Esophagus muscularis mucosa (tissue), 4 donors: ENCODE results near the gene DCDC2C. TPM values are rescaled to one million over a fixed set of nuclear protein-coding genes. Genes with fewer than 3 reads are reported as not detected.

ENCODE experiments used
- DNase-seq: peaks from one replicate; pipeline ENCODE4 v3.0.0-alpha.2; 2017; ENCODE audit errors: extremely low spot score
- H3K27ac ChIP-seq, 4 donors: fragments of 200-600 bp; sonication (generic); replicated peaks in 1 of 4; 1 replicate in 3 of 4; 2 replicates in 1 of 4; pipeline ENCODE4 v1.5.1; 2016 to 2019; ENCODE audit warnings: mild to moderate bottlenecking in 1 of 4
- H3K27me3 ChIP-seq, 4 donors: fragments of 200-600 bp; sonication (generic); one replicate each; pipeline versions ENCODE4 v1.5.1 to v1.6.0; 2016 to 2019
- H3K36me3 ChIP-seq, 4 donors: fragments of 200-600 bp; sonication (generic); one replicate each; pipeline ENCODE4 v1.5.1; 2016 to 2019
- H3K4me1 ChIP-seq, 4 donors: fragments of 200-600 bp; sonication (generic); one replicate each; pipeline ENCODE4 v1.5.1; 2016 to 2019
- H3K4me3 ChIP-seq, 4 donors: fragments of 200-600 bp; sonication (generic); 1 replicate in 2 of 4; 2 replicates in 2 of 4; pipeline ENCODE4 v1.5.1; 2016 to 2019; ENCODE audit warnings: mild to moderate bottlenecking in 4 of 4, moderate library complexity in 1 of 4
- H3K9me3 ChIP-seq, 4 donors: fragments of 200-600 bp; sonication (generic); 1 replicate in 3 of 4; 2 replicates in 1 of 4; pipeline ENCODE4 v1.5.1; 2016 to 2019
- CTCF ChIP-seq, 3 experiments: fragments of 200-600 bp in 2 of 3; fragments of 450-650 bp in 1 of 3; sonication (generic) in 2 of 3; IDR thresholded peaks; one replicate each; pipeline ENCODE4 v1.5.1; 2017 to 2019; ENCODE audit warnings: antibody characterized with exemption in 3 of 3, mild to moderate bottlenecking in 2 of 3, moderate library complexity in 1 of 3
- EP300 ChIP-seq: sonication (generic); formaldehyde crosslinking; IDR thresholded peaks from one replicate; pipeline ENCODE4 v1.6.1; 2017; ENCODE audit warnings: antibody characterized with exemption
- POLR2A ChIP-seq: fragments of 450-650 bp; IDR thresholded peaks from one replicate; pipeline ENCODE4 v1.6.1; 2017; ENCODE audit warnings: antibody characterized with exemption, moderate library complexity, mild to moderate bottlenecking, low read depth
- POLR2AphosphoS5 ChIP-seq, 2 donors: sonication (generic); formaldehyde crosslinking; IDR thresholded peaks; one replicate each; pipeline ENCODE4 v1.6.1; 2017; ENCODE audit warnings: antibody characterized with exemption in 2 of 2
- WGBS: methylation state at CpG from one replicate; pipeline ENCODE4 v1.1.5; 2018; 5-methylcytosine and 5-hydroxymethylcytosine counted together
- intact Hi-C: fragments of 100-400 bp; cut with DNase I; formaldehyde crosslinking; loops from one replicate; pipeline ENCODE4 v1.15.1; 2023
- total RNA-seq, 4 donors: library from RNA; depleted of rRNA; stranded (reverse); fragments of >200 nt; gene quantifications; one replicate each; pipeline versions ENCODE4 v1.1.0 to v1.2.1, GENCODE V29; 2016

Gene DCDC2C
- total RNA-seq, 4 donors from 2014 or later = 0.83 TPM; not detected in 3

- WGBS = 81% methylated on average over 9 of the region's 9 CpGs
- Histone ChIP-seq H3K9me3 (no peaks in the 10 kb centered on the region), H3K27me3 (peaks cover 0 to 13% (median 0%) of the 10 kb centered on the region in 4 donors), H3K4me1 (no peaks in the 10 kb centered on the region), H3K36me3 (no peaks in the 10 kb centered on the region), H3K4me3 (no peak overlapping the region), H3K27ac (no peak overlapping the region)
- intact Hi-C loops = no loop called here
- DNase-seq = peak; percentile 91
- TF ChIP-seq POLR2AphosphoS5 (IDR thresholded peaks at IDR 0.05) (no peak), EP300 (no peak), POLR2A (no peak), CTCF (IDR thresholded peaks at IDR 0.05) (no peak)
Observed at GRCh38 chr2:3672861-3673678, 30.3 kb upstream of the DCDC2C start.

- intact Hi-C loops = no loop called here
- TF ChIP-seq POLR2A (no peak), POLR2AphosphoS5 (IDR thresholded peaks at IDR 0.05) (no peak), EP300 (no peak), CTCF (IDR thresholded peaks at IDR 0.05) (no peak)
- H3K4me3 ChIP-seq = no peak overlapping the region
- no peaks in the 10 kb centered on the region for H3K9me3 ChIP-seq
- peaks cover 0 to 12% (median 0%) of the 10 kb centered on the region in 4 donors for H3K27me3 ChIP-seq
- peak; percentile 62 for DNase-seq
- 82% methylated on average over 9 of the region's 9 CpGs for WGBS
- no peaks in the 10 kb centered on the region for H3K36me3 ChIP-seq
- H3K4me1 ChIP-seq = no peaks in the 10 kb centered on the region
- H3K27ac ChIP-seq = no peak overlapping the region
Observed at GRCh38 chr2:3674066-3674845, 29.1 kb upstream of the DCDC2C start.

GRCh38 chr2:3675687-3676086 is 27.7 kb upstream of the DCDC2C start:
- intact Hi-C loops = no loop called here
- H3K4me3 ChIP-seq = no peak overlapping the region

GRCh38 chr2:3677436-3677835 is 25.9 kb upstream of the DCDC2C start:
- H3K27me3 ChIP-seq = no peaks in the 10 kb centered on the region
- H3K9me3 ChIP-seq = no peaks in the 10 kb centered on the region
- H3K4me1 ChIP-seq = no peaks in the 10 kb centered on the region
- H3K36me3 ChIP-seq = no peaks in the 10 kb centered on the region
- peak; percentile 75 for DNase-seq
- intact Hi-C loops = no loop called here
- no peak for TF ChIP-seq EP300
- TF ChIP-seq CTCF (IDR thresholded peaks at IDR 0.05) = no peak
- no peak for TF ChIP-seq POLR2AphosphoS5 (IDR thresholded peaks at IDR 0.05)
- TF ChIP-seq POLR2A = no peak
- 95% methylated on average over 9 of the region's 9 CpGs for WGBS
- H3K27ac ChIP-seq = no peak overlapping the region
- no peak overlapping the region for H3K4me3 ChIP-seq

More at GRCh38 chr2:3675687-3676086, 27.7 kb upstream of the DCDC2C start:
- H3K9me3 ChIP-seq = no peaks in the 10 kb centered on the region
- no peak overlapping the region for H3K27ac ChIP-seq
- no peaks in the 10 kb centered on the region for H3K4me1 ChIP-seq
- TF ChIP-seq POLR2A (no peak), POLR2AphosphoS5 (IDR thresholded peaks at IDR 0.05) (no peak), CTCF (IDR thresholded peaks at IDR 0.05) (no peak), EP300 (no peak)
- H3K36me3 ChIP-seq = no peaks in the 10 kb centered on the region
- DNase-seq = peak; percentile 90
- no peaks in the 10 kb centered on the region for H3K27me3 ChIP-seq
- WGBS = 90% methylated on average over 4 of the region's 4 CpGs
